T-helper 17 cell (primary cell): ENCODE measurements around the gene NPHS1. TPM values are rescaled to one million over a fixed set of nuclear protein-coding genes. Genes with fewer than 3 reads are reported as not detected.
A peak's percentile ranks its signal among the peaks of the same experiment; 100 is the strongest.
"Not testable (repeated sequence)": the region's sequence is repeated elsewhere in the genome, so short reads cannot be mapped to it uniquely, and the experiment has no call there.

ENCODE experiments used
- ATAC-seq: fragments of 150-1000 bp; cut with Tn5 transposase; 2 replicates; pipeline ENCODE4 v1.10.0; 2021; ENCODE audit warnings: mild to moderate bottlenecking, moderate library complexity
- DNase-seq, 3 donors: peaks; one replicate each; pipeline versions ENCODE4 v3.0.0 to v3.0.0-alpha.2; 2020 to 2021
- H3K9me3 ChIP-seq: one replicate; pipeline ENCODE4 v1.7.0; 2013; ENCODE audit warnings: low read length, mild to moderate bottlenecking; ENCODE audit not compliant: control insufficient read depth, poor library complexity, severe bottlenecking
- H3K27ac Mint-ChIP-seq: one replicate; pipeline ENCODE4 v1.8.0; 2022; ENCODE audit warnings: mild to moderate bottlenecking, moderate library complexity, mixed read lengths
- H3K27me3 Mint-ChIP-seq: one replicate; pipeline ENCODE4 v1.8.0; 2022; ENCODE audit warnings: mixed read lengths
- H3K36me3 Mint-ChIP-seq: one replicate; pipeline ENCODE4 v1.8.0; 2022; ENCODE audit warnings: low read depth, mixed read lengths
- H3K4me1 Mint-ChIP-seq: one replicate; pipeline ENCODE4 v1.8.0; 2022; ENCODE audit warnings: mild to moderate bottlenecking, mixed read lengths
- H3K4me3 Mint-ChIP-seq: one replicate; pipeline ENCODE4 v1.8.0; 2022; ENCODE audit warnings: mild to moderate bottlenecking, moderate library complexity, mixed read lengths
- total RNA-seq, 4 donors: library from RNA in 2 of 4; stranded (reverse) in 2 of 4; gene quantifications; one replicate each; pipeline ENCODE4 v1.2.3 and lab custom pipeline; 2022 to 2026

The NPHS1 gene
- total RNA-seq, 2 donors from 2014 or later: not detected

DNA sequence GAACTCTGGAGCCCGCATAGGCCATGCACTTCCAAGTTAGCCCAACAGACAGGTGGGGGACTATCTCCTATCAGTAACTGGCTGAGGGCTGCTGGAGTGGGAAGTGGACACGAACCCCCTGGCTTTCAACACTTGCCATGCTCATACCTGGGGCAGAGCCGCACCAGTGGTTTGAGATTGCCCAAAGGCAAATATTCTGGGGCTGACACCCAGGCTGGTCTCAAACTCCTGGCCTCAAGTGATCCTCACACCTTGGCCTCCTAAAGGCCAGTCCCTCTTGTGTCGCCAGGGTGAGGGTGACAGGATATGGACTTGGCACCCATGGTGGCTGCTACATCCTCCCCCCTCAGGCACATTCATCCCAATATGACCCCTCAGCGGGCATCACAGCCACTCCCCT lies 34.9 kb upstream of the NPHS1 start:
- peak overlapping the region; percentile 84 for H3K27ac Mint-ChIP-seq
- DNase-seq (no peak), ATAC-seq (no peak)
- H3K4me1 Mint-ChIP-seq: peaks cover 10% of the 10 kb centered on the region
- H3K36me3 Mint-ChIP-seq: peaks cover 7% of the 10 kb centered on the region
- no peaks in the 10 kb centered on the region for H3K27me3 Mint-ChIP-seq
- H3K4me3 Mint-ChIP-seq: no peak overlapping the region
- no peaks in the 10 kb centered on the region for H3K9me3 ChIP-seq

- H3K36me3 Mint-ChIP-seq: peaks cover 7% of the 10 kb centered on the region
- no peak overlapping the region for H3K4me3 Mint-ChIP-seq
- H3K9me3 ChIP-seq: no peaks in the 10 kb centered on the region
- peak overlapping the region; percentile 84 for H3K27ac Mint-ChIP-seq
- no peaks in the 10 kb centered on the region for H3K27me3 Mint-ChIP-seq
- peaks cover 11% of the 10 kb centered on the region for H3K4me1 Mint-ChIP-seq
- ATAC-seq (no peak), DNase-seq (no peak)
Measured at GRCh38 chr19:35885904-35886303, 33.6 kb upstream of the NPHS1 start.

GRCh38 chr19:35885225-35885738 lies 33.0 kb upstream of the NPHS1 start:
- Mint-ChIP-seq H3K27ac (peak overlapping the region; percentile 84), H3K4me1 (peaks cover 11% of the 10 kb centered on the region)

GRCh38 chr19:35883882-35884281 lies 31.6 kb upstream of the NPHS1 start:
- peaks cover 18% of the 10 kb centered on the region for H3K4me1 Mint-ChIP-seq
- ATAC-seq (peak; percentile 20), DNase-seq (no peak)
- peaks cover 9% of the 10 kb centered on the region for H3K27me3 Mint-ChIP-seq
- peak overlapping the region; percentile 65 for H3K27ac Mint-ChIP-seq
- no peaks in the 10 kb centered on the region for H3K9me3 ChIP-seq
- no peak overlapping the region for H3K4me3 Mint-ChIP-seq
- peaks cover 7% of the 10 kb centered on the region for H3K36me3 Mint-ChIP-seq

More at GRCh38 chr19:35885225-35885738, 33.0 kb upstream of the NPHS1 start:
- DNase-seq (no peak), ATAC-seq (no peak)
- Mint-ChIP-seq H3K4me3 (no peak overlapping the region), H3K36me3 (peaks cover 7% of the 10 kb centered on the region), H3K27me3 (peaks cover under 1% of the 10 kb centered on the region)
- no peaks in the 10 kb centered on the region for H3K9me3 ChIP-seq

DNA sequence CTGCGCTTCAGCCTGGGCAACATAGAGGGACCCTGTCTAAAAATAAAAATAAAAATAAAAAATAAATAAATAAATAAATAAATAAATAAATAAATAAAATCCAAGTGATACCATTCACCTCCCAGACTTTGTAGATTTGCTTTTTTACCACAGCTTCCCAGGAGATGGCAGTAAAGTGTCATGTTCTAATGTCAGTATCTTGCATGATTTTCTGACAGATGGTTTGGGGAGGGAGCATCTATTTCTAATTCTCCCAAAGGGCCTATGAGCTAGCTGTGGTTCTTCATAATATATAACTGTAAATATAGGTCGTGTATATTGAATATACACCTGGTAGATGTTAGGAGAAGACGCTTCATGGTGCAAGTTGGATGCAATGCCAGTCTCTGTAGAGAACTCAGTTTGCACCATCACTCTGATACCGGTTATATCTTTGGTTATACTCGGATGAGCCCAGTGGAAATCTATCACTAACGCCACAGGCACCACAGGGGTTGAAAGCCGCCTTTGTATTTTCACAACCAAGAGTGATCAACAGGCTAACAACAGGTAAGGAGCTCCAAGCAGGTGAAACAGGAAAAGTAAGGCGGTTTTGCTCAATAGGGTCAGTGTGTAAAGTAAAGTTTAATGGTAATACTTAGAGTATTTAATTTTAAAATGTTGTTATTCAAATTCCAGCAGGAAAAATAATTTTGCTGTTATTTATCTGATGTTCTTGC lies 30.0 kb upstream of the NPHS1 start:
- H3K4me1 Mint-ChIP-seq: peaks cover 15% of the 10 kb centered on the region
- peaks cover 17% of the 10 kb centered on the region for H3K27me3 Mint-ChIP-seq
- no peaks in the 10 kb centered on the region for H3K9me3 ChIP-seq
- no peaks in the 10 kb centered on the region for H3K36me3 Mint-ChIP-seq
- no peak for DNase-seq
- H3K27ac Mint-ChIP-seq: no peak overlapping the region
- no peak overlapping the region for H3K4me3 Mint-ChIP-seq
- ATAC-seq: peak; percentile 57

DNA sequence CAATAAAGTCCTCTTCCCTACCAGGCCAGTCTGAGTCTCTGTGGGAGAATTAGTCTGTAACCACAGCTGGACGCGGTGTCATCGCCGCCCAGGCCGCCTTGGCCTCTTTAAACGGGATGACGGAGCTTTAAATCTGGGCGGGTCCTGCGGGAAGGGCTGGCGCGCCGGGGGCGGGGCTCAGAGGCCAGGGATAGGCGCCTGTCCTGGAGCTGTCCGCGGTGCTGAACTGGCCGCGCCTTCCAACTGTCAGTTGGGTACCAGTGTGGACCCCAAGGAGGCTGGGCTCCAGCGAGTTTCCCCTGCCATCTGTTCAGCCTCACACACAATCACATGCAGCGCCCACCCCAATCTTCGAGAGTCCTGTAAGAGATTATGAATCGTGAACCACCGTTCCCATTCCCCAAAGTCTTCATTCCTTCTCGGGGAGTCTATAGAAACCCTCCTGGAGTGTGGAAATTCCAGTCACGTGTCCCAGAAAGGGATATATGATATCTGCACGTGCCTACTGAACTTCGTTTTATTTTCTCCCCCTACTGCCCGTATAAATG lies 27.5 kb upstream of the NPHS1 start:
- peaks cover 5% of the 10 kb centered on the region for H3K36me3 Mint-ChIP-seq
- H3K9me3 ChIP-seq: no peaks in the 10 kb centered on the region
- no peak overlapping the region for H3K4me3 Mint-ChIP-seq
- H3K4me1 Mint-ChIP-seq: peaks cover 20% of the 10 kb centered on the region
- peak overlapping the region; percentile 43 for H3K27ac Mint-ChIP-seq
- ATAC-seq (peak; percentile 54), DNase-seq (peak; percentile 56 to 70 (median 62))
- H3K27me3 Mint-ChIP-seq: peaks cover 26% of the 10 kb centered on the region

DNA sequence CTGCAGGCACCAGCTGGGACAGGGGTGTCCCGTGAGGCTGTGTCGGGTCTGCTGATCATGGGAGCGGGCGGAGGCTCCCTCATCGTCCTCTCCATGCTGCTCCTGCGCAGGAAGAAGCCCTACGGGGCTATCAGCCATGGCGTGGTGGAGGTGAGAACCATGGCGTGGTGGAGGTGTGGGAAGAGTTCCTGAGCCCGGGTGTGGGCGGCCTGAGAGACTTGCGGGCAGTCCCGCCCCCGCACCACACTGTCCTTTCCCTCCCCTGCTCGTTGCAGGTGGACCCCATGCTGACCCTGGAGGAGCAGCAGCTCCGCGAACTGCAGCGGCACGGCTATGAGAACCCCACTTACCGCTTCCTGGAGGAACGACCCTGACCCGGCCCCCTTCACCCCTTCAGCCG lies 26.8 kb upstream of the NPHS1 start:
- DNase-seq (no peak), ATAC-seq (no peak)
- no peak overlapping the region for H3K27ac Mint-ChIP-seq
- H3K36me3 Mint-ChIP-seq: peaks cover 5% of the 10 kb centered on the region
- H3K4me3 Mint-ChIP-seq: no peak overlapping the region
- H3K9me3 ChIP-seq: no peaks in the 10 kb centered on the region
- peaks cover 30% of the 10 kb centered on the region for H3K27me3 Mint-ChIP-seq
- peaks cover 20% of the 10 kb centered on the region for H3K4me1 Mint-ChIP-seq

DNA sequence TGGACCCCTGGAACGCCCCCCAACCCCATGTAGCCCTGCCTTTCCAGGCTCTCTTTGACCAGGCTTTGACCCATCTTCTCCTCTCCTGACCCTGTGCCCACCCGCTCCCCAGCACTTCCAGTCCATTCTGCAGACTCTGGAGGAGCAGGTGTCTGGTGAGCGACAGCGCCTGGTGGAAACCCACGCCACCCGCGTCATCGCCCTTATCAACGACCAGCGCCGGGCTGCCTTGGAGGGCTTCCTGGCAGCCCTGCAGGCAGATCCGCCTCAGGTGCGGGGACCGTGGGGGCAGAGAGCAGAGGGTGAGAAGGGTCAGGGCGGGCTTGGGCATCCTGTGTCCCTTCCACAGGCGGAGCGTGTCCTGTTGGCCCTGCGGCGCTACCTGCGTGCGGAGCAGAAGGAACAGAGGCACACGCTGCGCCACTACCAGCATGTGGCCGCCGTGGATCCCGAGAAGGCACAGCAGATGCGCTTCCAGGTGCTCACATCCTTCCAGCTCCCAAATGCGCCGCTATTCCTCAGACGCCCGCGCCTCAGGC lies 22.2 kb upstream of the NPHS1 start:
- Mint-ChIP-seq H3K27me3 (peaks cover 44% of the 10 kb centered on the region), H3K27ac (no peak overlapping the region), H3K36me3 (peaks cover 9% of the 10 kb centered on the region), H3K4me3 (no peak overlapping the region), H3K4me1 (peaks cover 21% of the 10 kb centered on the region)
- ATAC-seq: no peak
- no peaks in the 10 kb centered on the region for H3K9me3 ChIP-seq
- no peak for DNase-seq

GRCh38 chr19:35872180-35872579 lies 19.9 kb upstream of the NPHS1 start:
- Mint-ChIP-seq H3K4me3 (no peak overlapping the region), H3K36me3 (peaks cover 9% of the 10 kb centered on the region)

DNA sequence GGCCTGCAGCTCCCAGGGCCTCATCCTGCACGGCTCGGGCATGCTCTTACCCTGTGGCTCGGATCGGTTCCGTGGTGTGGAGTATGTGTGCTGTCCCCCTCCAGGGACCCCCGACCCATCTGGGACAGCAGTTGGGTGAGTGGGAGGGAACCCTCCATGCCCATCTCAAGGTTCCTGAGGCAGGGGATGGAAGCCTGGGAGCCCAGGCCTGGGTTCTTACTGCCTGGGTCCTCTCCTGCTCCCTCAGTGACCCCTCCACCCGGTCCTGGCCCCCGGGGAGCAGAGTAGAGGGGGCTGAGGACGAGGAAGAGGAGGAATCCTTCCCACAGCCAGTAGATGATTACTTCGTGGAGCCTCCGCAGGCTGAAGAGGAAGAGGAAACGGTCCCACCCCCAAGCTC lies 19.3 kb upstream of the NPHS1 start:
- Mint-ChIP-seq H3K4me1 (peaks cover 23% of the 10 kb centered on the region), H3K27me3 (peaks cover 40% of the 10 kb centered on the region), H3K36me3 (peaks cover 9% of the 10 kb centered on the region), H3K27ac (no peak overlapping the region), H3K4me3 (no peak overlapping the region)
- DNase-seq (no peak), ATAC-seq (no peak)
- H3K9me3 ChIP-seq: no peaks in the 10 kb centered on the region

More at GRCh38 chr19:35872180-35872579, 19.9 kb upstream of the NPHS1 start:
- no peaks in the 10 kb centered on the region for H3K9me3 ChIP-seq
- H3K4me1 Mint-ChIP-seq: peaks cover 23% of the 10 kb centered on the region
- H3K27ac Mint-ChIP-seq: no peak overlapping the region
- ATAC-seq (no peak), DNase-seq (no peak)
- peaks cover 41% of the 10 kb centered on the region for H3K27me3 Mint-ChIP-seq

DNA sequence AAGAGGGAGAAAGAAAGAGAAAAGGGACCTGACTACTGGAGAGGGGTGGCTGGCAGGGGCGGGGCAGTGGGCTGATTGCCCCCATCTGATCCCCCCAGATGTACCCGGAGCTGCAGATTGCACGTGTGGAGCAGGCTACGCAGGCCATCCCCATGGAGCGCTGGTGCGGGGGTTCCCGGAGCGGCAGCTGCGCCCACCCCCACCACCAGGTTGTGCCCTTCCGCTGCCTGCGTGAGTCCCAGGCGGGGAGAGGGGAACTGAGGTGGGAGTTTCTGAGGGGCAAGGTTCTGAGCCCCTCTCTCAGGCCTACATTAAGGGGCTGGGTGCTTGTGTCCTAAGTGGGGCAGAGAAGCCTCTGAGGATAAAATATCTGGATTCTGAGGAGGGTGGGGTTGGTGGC lies 18.5 kb upstream of the NPHS1 start:
- Mint-ChIP-seq H3K4me3 (no peak overlapping the region), H3K27ac (no peak overlapping the region), H3K36me3 (peaks cover 5% of the 10 kb centered on the region), H3K4me1 (peaks cover 18% of the 10 kb centered on the region), H3K27me3 (peaks cover 40% of the 10 kb centered on the region)
- no peaks in the 10 kb centered on the region for H3K9me3 ChIP-seq
- DNase-seq (no peak), ATAC-seq (no peak)

DNA sequence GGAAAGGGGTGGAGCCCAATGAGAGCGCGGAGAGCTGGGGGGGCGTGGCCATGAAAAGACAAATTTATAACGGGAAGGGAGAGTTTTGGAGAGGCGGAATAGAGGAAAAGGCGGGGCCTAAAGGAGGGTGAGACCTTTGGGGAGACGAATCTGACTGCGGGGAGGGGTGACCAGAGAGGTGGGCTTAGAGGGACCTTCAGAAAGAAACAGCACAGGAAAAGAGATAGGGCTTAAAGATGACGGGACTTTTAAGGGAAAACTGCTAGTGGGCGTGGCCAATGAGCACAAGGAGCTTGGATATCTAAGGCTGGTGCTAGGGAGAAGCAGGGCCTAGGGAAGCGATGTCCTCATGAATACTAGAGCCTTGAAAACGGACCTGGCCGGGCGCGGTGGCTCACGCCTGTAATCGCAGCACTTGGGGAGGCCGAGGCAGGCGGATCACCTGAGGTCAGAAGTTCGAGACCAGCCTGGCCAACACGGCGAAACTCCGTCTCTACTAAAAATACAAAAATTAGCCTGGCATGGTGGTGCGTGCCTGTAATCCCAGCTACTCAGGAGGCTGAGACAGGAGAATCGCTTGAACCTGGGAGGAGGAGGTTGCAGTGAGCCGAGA lies 17.9 kb upstream of the NPHS1 start:
- ATAC-seq, DNase-seq, H3K9me3 ChIP-seq, H3K27ac Mint-ChIP-seq: not testable (repeated sequence)
- peaks cover 11% of the 10 kb centered on the region for H3K36me3 Mint-ChIP-seq
- peak overlapping the region; percentile 64 for H3K4me3 Mint-ChIP-seq
- peaks cover 46% of the 10 kb centered on the region for H3K27me3 Mint-ChIP-seq
- peaks cover 18% of the 10 kb centered on the region for H3K4me1 Mint-ChIP-seq
